Glutamatergic neuron (in vitro differentiated cells): Measurements from ENCODE around the gene FN1. TPM values are rescaled to one million over a fixed set of nuclear protein-coding genes. Genes with fewer than 3 reads are reported as not detected.
"Not testable (repeated sequence)": the region's sequence is repeated elsewhere in the genome, so short reads cannot be mapped to it uniquely, and the experiment has no call there.

Source experiments
- DNase-seq: peaks from one replicate; pipeline ENCODE4 v3.0.0; 2022
- H3K27ac Mint-ChIP-seq: one replicate; pipeline ENCODE4 v1.8.0; 2020; ENCODE audit warnings: mild to moderate bottlenecking, mixed read lengths, inconsistent platforms; ENCODE audit not compliant: unreplicated experiment
- H3K27me3 Mint-ChIP-seq: one replicate; pipeline ENCODE4 v1.8.0; 2020; ENCODE audit warnings: mild to moderate bottlenecking, moderate library complexity, mixed read lengths, inconsistent platforms; ENCODE audit not compliant: unreplicated experiment
- H3K36me3 Mint-ChIP-seq: one replicate; pipeline ENCODE4 v1.8.0; 2020; ENCODE audit warnings: mild to moderate bottlenecking, mixed read lengths, inconsistent platforms; ENCODE audit not compliant: unreplicated experiment
- H3K4me1 Mint-ChIP-seq: one replicate; pipeline ENCODE4 v1.8.0; 2020; ENCODE audit warnings: mild to moderate bottlenecking, low read depth, mixed read lengths, inconsistent platforms; ENCODE audit not compliant: unreplicated experiment
- H3K4me3 Mint-ChIP-seq: one replicate; pipeline ENCODE4 v1.8.0; 2020; ENCODE audit warnings: mild to moderate bottlenecking, mixed read lengths, inconsistent platforms; ENCODE audit not compliant: unreplicated experiment
- H3K9me3 Mint-ChIP-seq: one replicate; pipeline ENCODE4 v1.8.0; 2020; ENCODE audit warnings: mild to moderate bottlenecking, moderate library complexity, mixed read lengths, inconsistent platforms; ENCODE audit not compliant: unreplicated experiment
- total RNA-seq: library from RNA; stranded (reverse); fragmentation: NEBNext Ultra II Directional; extraction: Animal tissue kit (Norgen Biotek cat#: 25700); gene quantifications from one replicate; pipeline ENCODE4 v1.2.1, GENCODE V29; 2021; ENCODE audit not compliant: unreplicated experiment
- TF ChIP-seq, protein P1 (sequence below): fragments of 200-600 bp; sonication (generic); IDR thresholded peaks from one replicate; pipeline ENCODE4 v1.5.0; 2021; ENCODE audit not compliant: partially characterized antibody, unreplicated experiment

Gene FN1
- total RNA-seq, 1 donor from 2014 or later: 28.6 TPM

DNA sequence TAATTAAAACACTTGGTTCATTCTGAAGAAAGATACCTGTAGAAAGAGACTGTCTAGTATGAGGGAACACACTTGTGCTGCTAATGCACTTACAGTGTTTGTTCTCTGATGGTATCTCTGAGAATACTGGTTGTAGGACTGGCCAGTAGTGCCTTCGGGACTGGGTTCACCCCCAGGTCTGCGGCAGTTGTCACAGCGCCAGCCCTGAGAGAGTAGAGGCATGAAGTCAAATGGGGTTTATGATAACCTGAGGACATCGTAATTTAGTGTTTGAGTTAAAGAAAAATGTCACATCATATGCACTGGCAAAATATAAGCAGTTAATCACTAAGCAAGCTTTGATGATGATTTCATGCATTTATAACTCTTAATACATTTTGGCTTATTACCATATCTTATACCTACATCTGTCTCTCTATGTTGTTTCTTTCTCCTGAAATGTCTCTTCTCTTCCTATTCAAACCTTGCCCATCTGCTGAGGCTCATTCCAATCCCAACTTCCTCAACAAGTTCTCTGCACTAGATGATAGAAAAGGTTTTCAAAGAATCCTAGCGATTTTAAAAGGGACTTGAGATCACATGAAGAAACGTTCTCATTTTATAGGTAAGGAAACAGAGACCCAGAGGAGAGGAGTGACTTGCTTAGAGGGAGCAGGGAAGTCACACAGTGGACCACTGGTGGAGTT lies 73.8 kb downstream of the FN1 start:
- H3K27ac Mint-ChIP-seq: no peak overlapping the region

DNA sequence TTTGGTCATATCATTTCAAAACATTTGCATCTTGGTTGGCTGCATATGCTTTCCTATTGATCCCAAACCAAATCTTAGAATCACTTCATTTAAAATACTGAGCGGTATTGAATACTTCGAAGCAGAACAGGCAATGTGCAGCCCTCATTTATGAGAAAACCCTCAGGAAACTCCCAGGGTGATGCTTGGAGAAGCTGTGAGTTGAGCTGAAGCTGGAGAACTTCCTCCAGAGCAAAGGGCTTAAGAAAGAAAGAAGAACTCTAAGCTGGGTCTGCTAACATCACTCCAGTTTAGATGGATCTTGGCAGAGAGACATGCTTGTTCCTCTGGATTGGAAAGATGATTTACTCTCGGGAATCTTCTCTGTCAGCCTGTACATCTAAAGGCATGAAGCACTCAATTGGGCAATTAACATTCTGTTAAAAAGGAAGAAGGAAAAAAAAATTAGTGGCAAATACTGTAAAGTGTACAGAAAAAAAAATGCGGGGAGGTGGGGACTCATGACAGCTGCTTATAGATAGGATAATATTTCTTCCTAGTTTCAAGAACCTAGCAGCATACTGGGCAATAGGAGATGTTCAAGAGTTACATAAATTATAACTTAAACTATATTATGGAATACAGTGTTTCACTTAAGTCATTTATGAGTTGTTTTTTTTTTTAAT lies 74.5 kb downstream of the FN1 start:
- no peaks in the 10 kb centered on the region for H3K36me3 Mint-ChIP-seq
- H3K4me3 Mint-ChIP-seq: no peak overlapping the region
- H3K9me3 Mint-ChIP-seq: no peaks in the 10 kb centered on the region
- TF ChIP-seq, protein P1, sequence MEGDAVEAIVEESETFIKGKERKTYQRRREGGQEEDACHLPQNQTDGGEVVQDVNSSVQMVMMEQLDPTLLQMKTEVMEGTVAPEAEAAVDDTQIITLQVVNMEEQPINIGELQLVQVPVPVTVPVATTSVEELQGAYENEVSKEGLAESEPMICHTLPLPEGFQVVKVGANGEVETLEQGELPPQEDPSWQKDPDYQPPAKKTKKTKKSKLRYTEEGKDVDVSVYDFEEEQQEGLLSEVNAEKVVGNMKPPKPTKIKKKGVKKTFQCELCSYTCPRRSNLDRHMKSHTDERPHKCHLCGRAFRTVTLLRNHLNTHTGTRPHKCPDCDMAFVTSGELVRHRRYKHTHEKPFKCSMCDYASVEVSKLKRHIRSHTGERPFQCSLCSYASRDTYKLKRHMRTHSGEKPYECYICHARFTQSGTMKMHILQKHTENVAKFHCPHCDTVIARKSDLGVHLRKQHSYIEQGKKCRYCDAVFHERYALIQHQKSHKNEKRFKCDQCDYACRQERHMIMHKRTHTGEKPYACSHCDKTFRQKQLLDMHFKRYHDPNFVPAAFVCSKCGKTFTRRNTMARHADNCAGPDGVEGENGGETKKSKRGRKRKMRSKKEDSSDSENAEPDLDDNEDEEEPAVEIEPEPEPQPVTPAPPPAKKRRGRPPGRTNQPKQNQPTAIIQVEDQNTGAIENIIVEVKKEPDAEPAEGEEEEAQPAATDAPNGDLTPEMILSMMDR: no peak
- H3K4me1 Mint-ChIP-seq: peaks cover 2% of the 10 kb centered on the region
- no peak overlapping the region for H3K27ac Mint-ChIP-seq
- no peak for DNase-seq
- no peaks in the 10 kb centered on the region for H3K27me3 Mint-ChIP-seq

More for the DNA sequence above, 73.8 kb downstream of the FN1 start:
- Mint-ChIP-seq H3K4me1 (peaks cover 2% of the 10 kb centered on the region), H3K9me3 (no peaks in the 10 kb centered on the region), H3K27me3 (no peaks in the 10 kb centered on the region), H3K36me3 (no peaks in the 10 kb centered on the region), H3K4me3 (no peak overlapping the region)
- TF ChIP-seq, protein P1: no peak
- no peak for DNase-seq

DNA sequence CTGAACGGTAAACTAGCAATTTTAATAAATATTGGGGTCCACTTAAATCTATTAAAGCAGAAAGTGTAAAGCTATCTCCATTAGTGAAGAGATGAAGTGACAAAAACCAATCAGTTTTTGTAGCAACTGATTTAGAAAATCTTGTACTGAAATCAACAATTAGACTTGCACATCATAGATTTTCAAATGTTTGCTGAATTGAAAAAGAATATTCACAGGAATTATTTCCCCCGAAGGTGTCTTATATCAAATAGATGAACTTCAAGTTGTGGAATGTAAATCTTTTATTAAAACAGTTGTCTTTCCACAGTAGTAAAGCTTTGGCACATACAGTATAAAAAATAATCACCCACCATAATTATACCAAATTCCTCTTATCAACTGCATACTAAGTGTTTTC lies 75.3 kb downstream of the FN1 start:
- H3K27ac Mint-ChIP-seq: no peak overlapping the region
- TF ChIP-seq, protein P1: no peak
- no peak overlapping the region for H3K4me3 Mint-ChIP-seq
- no peaks in the 10 kb centered on the region for H3K9me3 Mint-ChIP-seq
- peaks cover 2% of the 10 kb centered on the region for H3K4me1 Mint-ChIP-seq
- no peak for DNase-seq
- H3K36me3 Mint-ChIP-seq: no peaks in the 10 kb centered on the region
- H3K27me3 Mint-ChIP-seq: no peaks in the 10 kb centered on the region

DNA sequence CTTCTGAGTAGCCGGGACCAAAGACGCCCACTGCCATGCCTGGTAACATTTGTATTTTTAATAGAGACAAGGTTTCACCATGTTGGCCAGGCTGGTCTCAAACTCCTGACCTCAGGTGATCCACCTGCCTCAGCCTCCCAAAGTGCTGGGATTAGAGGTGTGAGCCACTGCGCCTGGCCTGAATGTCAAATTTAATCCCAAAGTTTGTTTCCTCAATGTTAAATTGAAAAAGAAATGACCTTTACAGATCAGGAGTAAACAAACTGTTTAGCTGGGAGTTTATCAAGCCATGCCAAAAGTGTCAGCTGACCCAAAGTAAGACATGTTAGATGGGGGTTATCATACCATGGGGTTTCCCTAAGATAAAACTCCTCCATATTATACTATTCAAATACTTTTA lies 75.8 kb downstream of the FN1 start:
- H3K27ac Mint-ChIP-seq, H3K36me3 Mint-ChIP-seq, H3K27me3 Mint-ChIP-seq, H3K9me3 Mint-ChIP-seq, H3K4me1 Mint-ChIP-seq, DNase-seq, H3K4me3 Mint-ChIP-seq: not testable (repeated sequence)

GRCh38 chr2:215359576-215359922 lies 76.3 kb downstream of the FN1 start:
- TF ChIP-seq, protein P1: no peak
- Mint-ChIP-seq H3K4me3 (no peak overlapping the region), H3K27me3 (no peaks in the 10 kb centered on the region), H3K9me3 (no peaks in the 10 kb centered on the region), H3K27ac (no peak overlapping the region), H3K36me3 (no peaks in the 10 kb centered on the region), H3K4me1 (peaks cover 2% of the 10 kb centered on the region)
- no peak for DNase-seq
